BLaER1 treated with 17β-estradiol and CSF1 and Interleukin-3, amounts not matched to agents 10 nM and 100 nM (cell line): ENCODE results near the gene RBPMS2.
"Not testable (repeated sequence)": the region's sequence is repeated elsewhere in the genome, so short reads cannot be mapped to it uniquely, and the experiment has no call there.

Experiments
- H3K27ac ChIP-seq, 11 experiments: shearing (Covaris generic); formaldehyde crosslinking; 2 replicates each; pipeline ENCODE4 v1.8.1; 2022
- H3K27me3 ChIP-seq, 11 experiments: shearing (Covaris generic); formaldehyde crosslinking; 2 replicates each; pipeline ENCODE4 v1.8.1; 2022
- H3K36me3 ChIP-seq, 11 experiments: shearing (Covaris generic); formaldehyde crosslinking; 2 replicates each; pipeline ENCODE4 v1.8.1; 2022
- H3K4me1 ChIP-seq, 10 experiments: shearing (Covaris generic); formaldehyde crosslinking; 2 replicates each; pipeline ENCODE4 v1.8.1; 2022
- H3K4me2 ChIP-seq, 11 experiments: shearing (Covaris generic); formaldehyde crosslinking; 2 replicates each; pipeline ENCODE4 v1.8.1; 2022
- H3K4me3 ChIP-seq, 10 experiments: shearing (Covaris generic); formaldehyde crosslinking; 2 replicates each; pipeline ENCODE4 v1.8.1; 2022
- H3K9ac ChIP-seq, 11 experiments: shearing (Covaris generic); formaldehyde crosslinking; 2 replicates each; pipeline ENCODE4 v1.8.1; 2022
- H3K9me3 ChIP-seq, 11 experiments: shearing (Covaris generic); formaldehyde crosslinking; replicated peaks in 1 of 11; 2 replicates each; pipeline ENCODE4 v1.8.1; 2022
- H4K20me1 ChIP-seq, 11 experiments: shearing (Covaris generic); formaldehyde crosslinking; 2 replicates each; pipeline ENCODE4 v1.8.1; 2022
- Cebpa-rat ChIP-seq, 11 experiments: shearing (Covaris generic); IDR thresholded peaks; 2 replicates each; pipeline ENCODE4 v1.8.1; 2022

The RBPMS2 gene

DNA sequence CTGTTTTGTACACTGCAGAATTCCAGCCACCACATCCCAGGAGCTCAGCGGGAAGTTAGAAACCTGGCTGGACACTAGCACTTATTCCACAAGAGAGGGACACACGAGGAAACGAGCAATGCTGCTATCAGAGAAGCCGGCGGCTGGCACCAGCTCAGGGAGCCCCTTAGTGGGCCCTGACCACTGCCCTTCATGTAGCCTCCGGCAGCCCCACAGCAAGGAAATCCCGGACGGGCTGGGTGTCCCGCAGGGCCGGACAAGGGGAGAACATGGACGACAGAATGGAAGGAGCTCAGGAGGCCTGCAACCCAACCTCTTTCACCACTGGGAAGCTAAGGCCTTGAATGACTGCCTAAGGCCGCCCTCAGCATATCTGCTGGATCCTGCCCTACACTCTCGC, 32.5 kb downstream of the RBPMS2 start:
- H3K27me3 ChIP-seq: peaks cover 0 to 7% (median 0%) of the 10 kb centered on the region in 11 experiments; a peak in 3 of 22 replicates
- peak overlapping the region in 10 of 11 experiments; percentile 30 to 90 (median 77); a peak in 18 of 22 replicates for H3K4me2 ChIP-seq
- no peaks in the 10 kb centered on the region for H3K9me3 ChIP-seq
- H3K4me3 ChIP-seq: no peak overlapping the region
- peaks cover 28 to 89% (median 85%) of the 10 kb centered on the region in 10 experiments for H3K4me1 ChIP-seq
- TF ChIP-seq Cebpa-rat (IDR thresholded peaks at IDR 0.05): no peak
- no peaks in the 10 kb centered on the region for H4K20me1 ChIP-seq
- H3K27ac ChIP-seq: peak overlapping the region in 3 of 11 experiments; percentile 10 to 47 (median 21); a peak in 3 of 22 replicates
- no peaks in the 10 kb centered on the region for H3K36me3 ChIP-seq
- peak overlapping the region in 4 of 11 experiments; percentile 18 to 46 (median 35); a peak in 5 of 22 replicates for H3K9ac ChIP-seq

GRCh38 chr15:64742385-64742784, 33.0 kb downstream of the RBPMS2 start:
- Histone ChIP-seq H3K27me3 (peaks cover 0 to 7% (median 0%) of the 10 kb centered on the region in 11 experiments; a peak in 3 of 22 replicates), H3K27ac (peak overlapping the region in 3 of 11 experiments; percentile 4 to 21 (median 10); a peak in 1 of 22 replicates), H3K4me2 (peak overlapping the region; percentile 30 to 90 (median 76)), H3K4me3 (no peak overlapping the region), H4K20me1 (no peaks in the 10 kb centered on the region), H3K9me3 (no peaks in the 10 kb centered on the region), H3K4me1 (peaks cover 28 to 88% (median 84%) of the 10 kb centered on the region in 10 experiments), H3K36me3 (no peaks in the 10 kb centered on the region), H3K9ac (peak overlapping the region in 2 of 11 experiments; percentile 18 to 31; a peak in 3 of 22 replicates)
- TF ChIP-seq Cebpa-rat (IDR thresholded peaks at IDR 0.05): no peak

DNA sequence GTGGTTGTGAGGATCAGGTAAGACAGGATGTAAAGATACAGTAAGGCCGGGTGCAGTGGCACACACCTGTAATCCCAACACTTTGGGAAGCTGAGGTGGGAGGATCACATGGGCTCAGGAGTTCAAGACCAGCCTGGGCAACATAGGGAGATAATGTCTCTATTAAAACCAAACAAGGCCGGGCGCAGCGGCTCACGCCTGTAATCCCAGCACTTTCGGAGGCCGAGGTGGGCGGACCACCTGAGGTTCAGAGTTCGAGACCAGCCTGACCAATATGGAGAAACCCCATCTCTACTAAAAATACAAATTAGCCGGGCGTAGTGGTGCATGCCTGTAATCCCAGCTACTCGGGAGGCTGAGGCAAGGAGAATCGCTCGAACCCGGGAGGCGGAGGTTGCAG, 33.7 kb downstream of the RBPMS2 start:
- Histone ChIP-seq H3K4me2 (peak overlapping the region in 9 of 11 experiments; percentile 60 to 90 (median 78); a peak in 15 of 22 replicates), H3K4me1 (peaks cover 21 to 82% (median 77%) of the 10 kb centered on the region in 10 experiments)
- H3K36me3 ChIP-seq, H3K4me3 ChIP-seq, H3K9me3 ChIP-seq, H3K9ac ChIP-seq, H3K27ac ChIP-seq, H4K20me1 ChIP-seq, H3K27me3 ChIP-seq: not testable (repeated sequence)

- H3K4me3 ChIP-seq: no peak overlapping the region
- H4K20me1 ChIP-seq: no peaks in the 10 kb centered on the region
- no peaks in the 10 kb centered on the region for H3K36me3 ChIP-seq
- H3K27ac ChIP-seq: peak overlapping the region in 1 of 11 experiments; percentile 37; a peak in 1 of 22 replicates
- peaks cover 16 to 71% (median 66%) of the 10 kb centered on the region in 10 experiments for H3K4me1 ChIP-seq
- no peaks in the 10 kb centered on the region for H3K9me3 ChIP-seq
- H3K9ac ChIP-seq: peak overlapping the region in 2 of 11 experiments; percentile 11 to 51; a peak in 3 of 22 replicates
- H3K4me2 ChIP-seq: peak overlapping the region; percentile 63 to 90 (median 78)
- H3K27me3 ChIP-seq: no peaks in the 10 kb centered on the region
- no peak for TF ChIP-seq Cebpa-rat (IDR thresholded peaks at IDR 0.05)
Measured at GRCh38 chr15:64740311-64741170, 34.8 kb downstream of the RBPMS2 start.

- Histone ChIP-seq H3K27me3 (no peaks in the 10 kb centered on the region), H3K36me3 (no peaks in the 10 kb centered on the region)
Measured at GRCh38 chr15:64739577-64740143, 35.7 kb downstream of the RBPMS2 start.

DNA sequence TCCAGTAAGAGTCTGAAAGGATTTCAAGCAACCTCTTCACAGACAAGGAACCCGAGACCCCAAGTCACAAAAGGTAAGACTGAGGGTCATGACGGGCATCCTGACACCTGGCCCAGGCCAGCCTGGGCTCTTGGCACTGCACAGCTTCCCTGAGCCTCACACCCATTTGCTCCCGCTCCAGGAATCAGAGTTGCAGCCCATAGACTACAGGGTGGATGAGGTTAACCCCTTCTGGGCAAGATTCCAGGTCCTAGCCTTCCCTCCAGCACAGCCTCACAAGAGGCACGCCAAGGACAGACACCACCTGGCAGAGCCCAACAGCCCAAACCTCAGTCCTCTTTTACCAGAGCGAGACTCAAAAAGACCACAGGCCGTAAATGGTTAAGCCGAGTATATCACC, 36.2 kb downstream of the RBPMS2 start:
- H3K9ac ChIP-seq: peak overlapping the region in 5 of 11 experiments; percentile 9 to 56 (median 29); a peak in 8 of 22 replicates
- no peaks in the 10 kb centered on the region for H3K27me3 ChIP-seq
- no peak for TF ChIP-seq Cebpa-rat (IDR thresholded peaks at IDR 0.05)
- peak overlapping the region; percentile 60 to 90 (median 77) for H3K4me2 ChIP-seq
- no peak overlapping the region for H3K4me3 ChIP-seq
- no peaks in the 10 kb centered on the region for H3K9me3 ChIP-seq
- H3K27ac ChIP-seq: peak overlapping the region in 8 of 11 experiments; percentile 1 to 37 (median 12); a peak in 7 of 22 replicates
- no peaks in the 10 kb centered on the region for H4K20me1 ChIP-seq
- no peaks in the 10 kb centered on the region for H3K36me3 ChIP-seq
- peaks cover 16 to 68% (median 63%) of the 10 kb centered on the region in 10 experiments for H3K4me1 ChIP-seq

More at GRCh38 chr15:64739577-64740143, 35.7 kb downstream of the RBPMS2 start:
- no peaks in the 10 kb centered on the region for H3K9me3 ChIP-seq
- peak overlapping the region in 8 of 11 experiments; percentile 1 to 37 (median 12); a peak in 7 of 22 replicates for H3K27ac ChIP-seq
- no peaks in the 10 kb centered on the region for H4K20me1 ChIP-seq
- peaks cover 16 to 68% (median 63%) of the 10 kb centered on the region in 10 experiments for H3K4me1 ChIP-seq
- peak overlapping the region in 9 of 11 experiments; percentile 9 to 56 (median 29); a peak in 10 of 22 replicates for H3K9ac ChIP-seq
- H3K4me3 ChIP-seq: no peak overlapping the region
- peak overlapping the region; percentile 60 to 90 (median 77) for H3K4me2 ChIP-seq
- TF ChIP-seq Cebpa-rat (IDR thresholded peaks at IDR 0.05): no peak

GRCh38 chr15:64738226-64739095, 36.9 kb downstream of the RBPMS2 start:
- H4K20me1 ChIP-seq: no peaks in the 10 kb centered on the region
- H3K27me3 ChIP-seq: no peaks in the 10 kb centered on the region
- H3K9ac ChIP-seq: peak overlapping the region in 5 of 11 experiments; percentile 29 to 59 (median 56); a peak in 10 of 22 replicates
- peak overlapping the region; percentile 60 to 90 (median 77); a peak in 20 of 22 replicates for H3K4me2 ChIP-seq
- H3K36me3 ChIP-seq: no peaks in the 10 kb centered on the region
- no peak overlapping the region for H3K4me3 ChIP-seq
- 0 out of 22 replicates have a peak overlapping the region, but pooled peaks of 1 of the 11 experiments have one; percentile 24 for H3K27ac ChIP-seq
- no peaks in the 10 kb centered on the region for H3K9me3 ChIP-seq
- peaks cover 16 to 62% (median 59%) of the 10 kb centered on the region in 10 experiments for H3K4me1 ChIP-seq
- no peak for TF ChIP-seq Cebpa-rat (IDR thresholded peaks at IDR 0.05)

DNA sequence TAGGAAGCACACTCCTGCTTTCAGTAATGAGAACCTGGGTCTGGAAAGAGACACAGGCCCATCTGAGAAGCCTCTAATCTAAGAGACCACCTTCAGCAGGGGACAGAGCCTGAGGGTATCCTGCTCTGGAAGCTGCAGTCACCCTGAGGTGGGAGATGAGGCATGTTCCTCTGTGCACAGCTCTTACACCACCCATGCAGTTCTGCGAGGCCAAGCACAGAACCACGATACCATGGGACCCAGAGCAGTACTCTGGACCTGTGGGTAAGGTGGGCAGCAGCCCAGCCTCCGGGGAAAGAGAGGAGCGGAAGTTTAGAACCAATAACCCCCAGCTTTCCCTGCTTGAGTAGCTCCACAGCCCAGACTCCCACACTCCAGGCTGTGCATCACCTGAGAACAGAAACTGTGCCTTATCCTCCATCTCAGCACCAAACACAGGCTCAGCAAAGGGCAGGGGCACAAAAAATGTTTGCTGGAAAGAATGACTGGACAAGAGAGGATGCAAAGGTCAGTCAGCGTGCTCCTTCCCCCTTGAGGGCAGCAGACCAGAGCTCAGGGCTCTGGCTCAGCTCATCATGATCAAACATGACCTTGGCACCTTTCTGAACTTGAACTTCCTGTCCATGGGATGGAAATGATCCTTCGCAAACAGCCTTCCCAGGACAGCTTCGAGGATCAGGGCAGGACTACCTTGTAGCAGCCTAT, 43.1 kb downstream of the RBPMS2 start:
- Histone ChIP-seq H3K4me2 (peak overlapping the region in 9 of 11 experiments; percentile 12 to 62 (median 35); a peak in 17 of 22 replicates), H3K27ac (no peak overlapping the region)

More for the DNA sequence above, 43.1 kb downstream of the RBPMS2 start:
- no peak for TF ChIP-seq Cebpa-rat (IDR thresholded peaks at IDR 0.05)
- Histone ChIP-seq H3K9me3 (no peaks in the 10 kb centered on the region), H3K36me3 (no peaks in the 10 kb centered on the region), H3K4me3 (no peak overlapping the region), H3K9ac (peak overlapping the region in 4 of 11 experiments; percentile 19 to 50 (median 22); a peak in 3 of 22 replicates), H3K4me1 (peaks cover 0 to 17% (median 13%) of the 10 kb centered on the region in 10 experiments; a peak in 16 of 20 replicates), H4K20me1 (no peaks in the 10 kb centered on the region), H3K27me3 (no peaks in the 10 kb centered on the region)
